Colon (tissue), 2 donors: ENCODE measurements around the gene UQCRFS1.
"Not testable (repeated sequence)": the region's sequence is repeated elsewhere in the genome, so short reads cannot be mapped to it uniquely, and the experiment has no call there.

Experiments
- FAIRE-seq: peaks from 2 replicates; lab custom pipeline; 2012; peaks lifted over from hg19 to GRCh38; lab: Jason Lieb, UNC
- donor health status: control.
- donor health status: control.

UQCRFS1 gene

GRCh38 chr19:29212648-29213573 is at the start of gene UQCRFS1:
TSS of gene UQCRFS1 (minus strand) at chr19:29213151. CDS start at chr19:29213118, 33 bp downstream.
- no peak for FAIRE-seq

- no peak for FAIRE-seq
Measured at GRCh38 chr19:29262085-29262484, 49.1 kb upstream of the UQCRFS1 start.

GRCh38 chr19:29260477-29261317 is 47.7 kb upstream of the UQCRFS1 start:
- FAIRE-seq, result no peak

- no peak for FAIRE-seq
Measured at GRCh38 chr19:29259867-29260281, 46.9 kb upstream of the UQCRFS1 start.

GRCh38 chr19:29259153-29259552 is 46.2 kb upstream of the UQCRFS1 start:
- FAIRE-seq, result no peak

- no peak for FAIRE-seq
Measured at GRCh38 chr19:29256516-29256915, 43.6 kb upstream of the UQCRFS1 start.

GRCh38 chr19:29255912-29256311 is 43.0 kb upstream of the UQCRFS1 start:
- no peak for FAIRE-seq

GRCh38 chr19:29255006-29255405 is 42.1 kb upstream of the UQCRFS1 start:
- FAIRE-seq, result no peak

GRCh38 chr19:29249798-29250197 is 36.8 kb upstream of the UQCRFS1 start:
- not testable (repeated sequence) for FAIRE-seq

GRCh38 chr19:29248332-29248844 is 35.4 kb upstream of the UQCRFS1 start:
- no peak for FAIRE-seq

- no peak for FAIRE-seq
Measured at GRCh38 chr19:29247872-29248271, 34.9 kb upstream of the UQCRFS1 start.

GRCh38 chr19:29247471-29247870 is 34.5 kb upstream of the UQCRFS1 start:
- FAIRE-seq, result no peak

- FAIRE-seq, result no peak
Measured at GRCh38 chr19:29247051-29247450, 34.1 kb upstream of the UQCRFS1 start.

- FAIRE-seq, result no peak
Measured at GRCh38 chr19:29245215-29245614, 32.3 kb upstream of the UQCRFS1 start.

- no peak for FAIRE-seq
Measured at GRCh38 chr19:29241324-29241723, 28.4 kb upstream of the UQCRFS1 start.

GRCh38 chr19:29239213-29239776 is 26.3 kb upstream of the UQCRFS1 start:
- no peak for FAIRE-seq

GRCh38 chr19:29233591-29233990 is 20.6 kb upstream of the UQCRFS1 start:
- FAIRE-seq, result no peak

- FAIRE-seq, result no peak
Measured at GRCh38 chr19:29232315-29232852, 19.4 kb upstream of the UQCRFS1 start.

- not testable (repeated sequence) for FAIRE-seq
Measured at GRCh38 chr19:29231306-29231705, 18.4 kb upstream of the UQCRFS1 start.

- FAIRE-seq, result no peak
Measured at GRCh38 chr19:29217616-29218015, 4.7 kb upstream of the UQCRFS1 start.

GRCh38 chr19:29216021-29216420 is 3.1 kb upstream of the UQCRFS1 start:
- FAIRE-seq, result no peak

- FAIRE-seq, result no peak
Measured at GRCh38 chr19:29215322-29215845, 2.4 kb upstream of the UQCRFS1 start.
